HUES64 (cell line): Measurements from ENCODE around the gene SETD1B.

Source experiments
- H3K27ac ChIP-seq: 2 replicates; pipeline ENCODE4 v1.7.0; 2013; ENCODE audit warnings: low read depth, low read length, inconsistent platforms
- H3K27me3 ChIP-seq: 2 replicates; pipeline ENCODE4 v1.6.1; 2013; ENCODE audit warnings: mild to moderate bottlenecking, low read length; ENCODE audit not compliant: insufficient read depth
- H3K36me3 ChIP-seq: 2 replicates; pipeline ENCODE4 v1.6.1; 2013; ENCODE audit warnings: mild to moderate bottlenecking, low read length; ENCODE audit not compliant: insufficient read depth
- H3K4me1 ChIP-seq: 2 replicates; pipeline ENCODE4 v1.6.1; 2013; ENCODE audit warnings: mild to moderate bottlenecking, low read length, moderate library complexity; ENCODE audit not compliant: insufficient read depth
- H3K4me3 ChIP-seq: 2 replicates; pipeline ENCODE4 v1.5.1; 2013; ENCODE audit warnings: mild to moderate bottlenecking, low read length, moderate library complexity
- H3K9ac ChIP-seq: 2 replicates; pipeline ENCODE4 v1.6.1; 2013; ENCODE audit warnings: mild to moderate bottlenecking, low read depth, low read length
- H3K9me3 ChIP-seq: 2 replicates; pipeline ENCODE4 v1.6.1; 2013; ENCODE audit warnings: low read depth, low read length; ENCODE audit not compliant: insufficient read depth
- WGBS: fragments of 150-250, 120-280 bp; methylation state at CpG from one replicate; pipeline ENCODE4 v1.1.7; 2013; ENCODE audit warnings: missing lambda C conversion rate; 5-methylcytosine and 5-hydroxymethylcytosine counted together

The SETD1B gene

DNA sequence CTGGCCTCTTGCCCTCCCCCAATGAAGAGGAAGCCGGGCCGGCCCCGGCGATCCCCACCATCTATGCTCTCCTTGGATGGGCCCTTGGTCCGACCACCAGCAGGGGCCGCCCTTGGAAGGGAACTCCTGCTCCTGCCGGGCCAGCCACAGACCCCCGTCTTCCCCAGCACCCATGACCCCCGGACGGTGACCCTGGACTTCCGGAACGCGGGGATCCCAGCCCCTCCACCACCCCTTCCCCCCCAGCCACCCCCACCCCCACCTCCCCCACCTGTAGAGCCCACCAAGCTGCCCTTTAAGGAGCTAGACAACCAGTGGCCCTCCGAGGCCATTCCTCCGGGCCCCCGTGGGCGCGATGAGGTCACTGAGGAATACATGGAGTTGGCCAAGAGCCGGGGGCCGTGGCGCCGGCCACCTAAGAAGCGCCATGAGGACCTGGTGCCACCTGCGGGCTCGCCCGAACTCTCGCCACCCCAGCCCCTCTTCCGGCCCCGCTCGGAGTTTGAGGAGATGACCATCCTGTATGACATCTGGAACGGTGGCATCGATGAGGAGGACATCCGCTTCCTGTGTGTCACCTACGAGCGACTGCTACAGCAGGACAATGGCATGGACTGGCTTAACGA is 19.4 kb downstream of the SETD1B start:
- WGBS = 91% methylated on average over 31 of the region's 36 CpGs
- no peaks in the 10 kb centered on the region for H3K4me1 ChIP-seq
- H3K27me3 ChIP-seq = no peaks in the 10 kb centered on the region
- H3K9ac ChIP-seq = no peak overlapping the region
- no peak overlapping the region for H3K4me3 ChIP-seq
- H3K9me3 ChIP-seq = no peaks in the 10 kb centered on the region
- no peak overlapping the region for H3K27ac ChIP-seq
- H3K36me3 ChIP-seq = peaks cover 76% of the 10 kb centered on the region

DNA sequence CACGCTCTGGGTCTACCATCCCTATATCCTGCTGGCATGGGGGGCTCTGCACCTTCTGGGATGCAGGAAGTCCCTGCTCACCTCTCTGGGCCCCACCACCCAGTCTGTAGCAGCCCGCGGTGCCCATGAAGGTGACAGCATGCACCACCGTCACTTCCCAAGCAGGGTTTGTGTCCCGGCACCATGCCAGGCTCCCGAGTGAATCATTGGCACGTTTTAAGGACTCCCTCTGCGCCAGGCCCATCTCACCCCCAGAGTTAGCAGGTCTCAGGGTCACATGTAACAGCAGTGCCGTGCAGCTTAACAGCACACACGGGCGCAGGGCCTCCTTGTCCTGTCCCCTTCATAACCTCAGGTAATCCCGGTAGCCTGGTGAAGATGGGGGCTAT is 19.9 kb downstream of the SETD1B start:
- no peak overlapping the region for H3K27ac ChIP-seq
- H3K4me3 ChIP-seq = no peak overlapping the region
- no peaks in the 10 kb centered on the region for H3K27me3 ChIP-seq
- WGBS = 89% methylated on average over 12 of the region's 12 CpGs
- H3K36me3 ChIP-seq = peaks cover 80% of the 10 kb centered on the region
- no peak overlapping the region for H3K9ac ChIP-seq
- no peaks in the 10 kb centered on the region for H3K4me1 ChIP-seq
- H3K9me3 ChIP-seq = no peaks in the 10 kb centered on the region

DNA sequence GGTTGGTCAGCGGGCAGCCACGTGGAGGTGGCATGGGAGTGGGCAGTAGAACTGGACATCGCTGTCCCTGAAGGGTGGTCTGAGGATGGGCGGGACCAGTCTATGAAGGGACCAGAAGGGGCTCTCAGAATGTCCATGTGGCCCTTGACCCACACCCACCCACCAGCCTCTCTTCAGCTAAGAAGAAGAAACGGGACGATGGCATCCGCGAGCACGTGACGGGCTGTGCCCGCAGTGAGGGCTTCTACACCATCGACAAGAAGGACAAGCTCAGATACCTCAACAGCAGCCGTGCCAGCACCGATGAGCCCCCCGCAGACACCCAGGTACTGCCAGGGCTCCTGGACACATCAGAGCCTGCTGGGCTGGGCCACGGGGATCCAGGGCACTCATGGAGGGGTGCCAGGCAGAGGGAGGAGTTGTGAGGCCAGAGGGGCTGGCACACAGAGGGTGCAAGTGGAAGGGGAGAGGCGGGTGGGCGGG is 21.3 kb downstream of the SETD1B start:
- H3K9ac ChIP-seq = no peak overlapping the region
- 96% methylated on average over 18 of the region's 18 CpGs for WGBS
- H3K36me3 ChIP-seq = peaks cover 72% of the 10 kb centered on the region
- H3K4me3 ChIP-seq = no peak overlapping the region
- no peak overlapping the region for H3K27ac ChIP-seq
- no peaks in the 10 kb centered on the region for H3K27me3 ChIP-seq
- H3K4me1 ChIP-seq = no peaks in the 10 kb centered on the region
- H3K9me3 ChIP-seq = no peaks in the 10 kb centered on the region

DNA sequence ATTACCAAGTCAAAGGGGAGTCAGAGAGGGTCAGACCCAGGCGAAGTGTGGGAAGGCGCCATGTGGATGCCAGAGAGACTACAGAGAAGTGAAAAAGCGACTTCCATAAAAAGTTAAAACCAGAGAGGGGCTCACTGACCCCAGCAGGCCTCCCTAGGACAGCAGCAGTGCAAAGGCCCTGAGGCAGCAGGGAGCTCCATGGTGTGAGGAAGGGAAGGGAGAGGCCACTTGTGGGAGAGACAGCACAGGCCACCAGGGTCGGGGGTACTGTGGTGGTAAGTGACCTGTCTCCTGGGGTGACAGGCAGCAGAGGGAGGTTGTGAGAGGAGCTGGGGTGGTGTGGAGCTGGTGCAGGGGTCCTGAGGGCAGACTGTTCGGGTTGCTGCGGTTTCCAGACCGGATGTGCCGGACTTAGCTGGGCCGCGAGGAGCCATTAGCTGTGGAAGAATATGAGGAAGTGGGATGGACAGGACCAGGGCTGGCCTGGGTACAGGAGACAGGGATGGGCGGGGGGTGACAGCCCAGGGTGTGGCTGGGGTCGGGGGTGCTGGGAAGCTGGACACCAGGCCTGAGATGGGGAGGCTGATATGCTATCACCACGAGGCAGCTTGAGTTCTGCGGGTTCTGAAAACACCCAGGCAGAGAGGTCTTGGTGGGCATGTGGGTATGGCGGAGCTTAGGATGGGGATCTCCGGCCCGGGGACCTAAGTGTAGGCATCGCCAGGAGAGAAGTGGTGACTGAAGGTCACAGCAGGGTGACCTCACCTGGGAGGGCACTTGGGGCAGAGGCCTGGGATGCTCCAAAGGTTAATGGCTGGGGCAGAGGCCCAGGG is 22.7 kb downstream of the SETD1B start:
- Histone ChIP-seq H3K27me3 (no peaks in the 10 kb centered on the region), H3K9ac (no peak overlapping the region), H3K4me3 (no peak overlapping the region), H3K27ac (no peak overlapping the region), H3K9me3 (no peaks in the 10 kb centered on the region), H3K36me3 (peaks cover 67% of the 10 kb centered on the region), H3K4me1 (no peaks in the 10 kb centered on the region)
- 91% methylated on average over 18 of the region's 18 CpGs for WGBS

DNA sequence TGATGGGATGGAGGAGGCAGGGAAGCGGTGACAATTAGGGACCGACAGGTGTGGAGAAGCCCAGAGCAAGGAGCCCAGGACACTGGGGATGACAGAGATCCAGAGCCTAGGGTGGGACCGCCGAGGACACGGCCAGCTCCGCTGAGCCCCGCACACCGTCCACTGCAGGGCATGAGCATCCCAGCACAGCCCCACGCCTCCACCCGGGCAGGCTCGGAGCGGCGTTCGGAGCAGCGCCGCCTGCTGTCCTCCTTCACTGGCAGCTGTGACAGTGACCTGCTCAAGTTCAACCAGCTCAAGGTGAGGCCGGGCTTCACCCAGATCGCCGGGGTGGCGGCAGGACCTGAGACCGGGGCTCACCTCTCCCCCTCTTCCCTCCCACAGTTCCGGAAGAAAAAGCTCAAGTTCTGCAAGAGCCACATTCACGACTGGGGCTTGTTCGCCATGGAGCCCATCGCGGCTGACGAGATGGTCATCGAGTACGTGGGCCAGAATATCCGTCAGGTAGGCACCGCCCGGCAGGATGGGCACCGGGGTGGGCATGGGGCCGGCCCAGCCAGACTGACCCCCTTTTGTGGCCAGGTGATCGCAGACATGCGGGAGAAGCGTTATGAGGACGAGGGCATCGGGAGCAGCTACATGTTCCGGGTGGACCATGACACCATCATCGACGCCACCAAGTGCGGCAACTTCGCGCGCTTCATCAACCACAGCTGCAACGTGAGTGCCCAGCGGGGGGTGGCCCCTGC is 23.7 kb downstream of the SETD1B start:
- Histone ChIP-seq H3K36me3 (peaks cover 63% of the 10 kb centered on the region), H3K27me3 (no peaks in the 10 kb centered on the region), H3K9ac (no peak overlapping the region), H3K4me1 (no peaks in the 10 kb centered on the region), H3K27ac (no peak overlapping the region), H3K4me3 (no peak overlapping the region), H3K9me3 (no peaks in the 10 kb centered on the region)
- 96% methylated on average over 48 of the region's 48 CpGs for WGBS

DNA sequence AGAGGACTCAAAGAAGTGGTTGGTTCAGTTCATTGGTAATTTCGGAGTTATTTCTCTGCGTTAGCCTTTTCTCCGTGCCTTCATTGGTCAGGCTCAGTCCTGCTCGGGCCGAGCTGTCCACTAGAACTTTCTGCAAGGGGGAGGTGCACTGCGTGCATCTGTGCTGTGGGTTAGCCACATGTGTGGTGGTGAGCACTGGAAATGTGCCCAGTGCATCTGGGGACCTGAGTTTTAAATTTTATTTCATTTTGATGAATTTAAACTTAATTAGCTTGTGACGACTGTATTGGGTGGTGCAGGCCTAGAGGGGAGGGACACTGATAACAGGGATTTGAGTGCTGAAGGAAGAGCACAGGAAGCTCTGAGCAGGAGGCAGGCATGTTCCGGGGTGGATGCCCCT is 24.5 kb downstream of the SETD1B start:
- no peaks in the 10 kb centered on the region for H3K9me3 ChIP-seq
- H3K36me3 ChIP-seq = peaks cover 60% of the 10 kb centered on the region
- no peaks in the 10 kb centered on the region for H3K27me3 ChIP-seq
- no peak overlapping the region for H3K4me3 ChIP-seq
- H3K4me1 ChIP-seq = no peaks in the 10 kb centered on the region
- H3K27ac ChIP-seq = no peak overlapping the region
- 96% methylated on average over 8 of the region's 8 CpGs for WGBS
- H3K9ac ChIP-seq = no peak overlapping the region

DNA sequence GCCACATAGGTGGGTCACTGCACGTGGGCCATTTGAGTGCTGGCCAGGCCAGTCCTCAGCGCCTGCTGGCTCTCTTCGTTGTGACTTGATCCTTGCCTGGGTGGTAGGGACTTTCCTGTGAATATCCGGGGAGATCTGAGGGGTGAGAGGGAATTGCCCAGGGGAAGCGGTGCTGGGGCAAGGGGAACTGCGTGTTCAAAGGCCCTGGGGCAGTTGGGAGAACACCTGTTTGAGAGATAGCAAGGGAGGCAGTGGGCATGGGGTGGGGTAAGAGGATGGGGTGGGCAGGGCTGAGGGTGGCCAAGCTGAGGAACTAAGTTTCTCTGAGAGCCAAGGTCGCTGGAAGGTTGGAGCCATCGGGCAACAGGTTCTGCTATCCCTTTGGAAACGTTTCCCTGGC is 25.0 kb downstream of the SETD1B start:
- Histone ChIP-seq H3K4me3 (no peak overlapping the region), H3K9ac (no peak overlapping the region), H3K36me3 (peaks cover 55% of the 10 kb centered on the region), H3K27ac (no peak overlapping the region), H3K4me1 (no peaks in the 10 kb centered on the region), H3K27me3 (no peaks in the 10 kb centered on the region), H3K9me3 (no peaks in the 10 kb centered on the region)
- WGBS = 93% methylated on average over 9 of the region's 9 CpGs

DNA sequence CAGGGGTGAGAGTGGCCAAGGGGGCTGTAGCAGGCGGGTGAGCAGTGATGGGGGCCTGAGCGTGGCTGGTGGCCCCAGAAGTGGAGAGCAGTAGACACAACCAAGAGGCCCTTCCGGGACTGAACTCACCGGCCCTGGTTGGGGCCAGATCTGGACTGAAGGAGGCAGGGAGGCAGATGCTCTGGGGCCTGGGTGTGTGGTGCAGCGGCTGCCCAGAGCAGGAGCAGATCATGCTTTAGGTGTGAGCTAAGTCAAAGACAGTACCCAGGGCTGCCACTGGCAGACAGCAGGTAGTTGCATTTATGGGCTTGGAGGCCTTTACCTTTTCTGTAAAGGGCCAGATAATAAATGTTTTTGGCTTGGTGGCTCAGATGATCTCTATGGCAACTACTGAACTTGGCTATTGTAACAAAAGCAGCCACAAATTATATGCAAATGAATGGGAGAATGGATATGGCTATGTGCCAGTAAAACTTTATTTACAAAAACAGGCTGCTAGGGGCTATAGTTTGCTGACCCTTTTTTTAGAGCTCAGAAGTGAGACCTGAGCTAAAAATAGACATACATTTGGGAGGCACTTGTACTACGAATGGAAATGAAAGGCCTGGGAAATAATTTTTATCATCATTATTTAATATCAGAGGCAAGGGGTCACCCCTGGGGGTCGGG is 25.6 kb downstream of the SETD1B start:
- Histone ChIP-seq H3K4me1 (no peaks in the 10 kb centered on the region), H3K9ac (no peak overlapping the region), H3K9me3 (no peaks in the 10 kb centered on the region), H3K27me3 (no peaks in the 10 kb centered on the region), H3K36me3 (peaks cover 50% of the 10 kb centered on the region), H3K4me3 (no peak overlapping the region), H3K27ac (no peak overlapping the region)
- 93% methylated on average over 7 of the region's 7 CpGs for WGBS

DNA sequence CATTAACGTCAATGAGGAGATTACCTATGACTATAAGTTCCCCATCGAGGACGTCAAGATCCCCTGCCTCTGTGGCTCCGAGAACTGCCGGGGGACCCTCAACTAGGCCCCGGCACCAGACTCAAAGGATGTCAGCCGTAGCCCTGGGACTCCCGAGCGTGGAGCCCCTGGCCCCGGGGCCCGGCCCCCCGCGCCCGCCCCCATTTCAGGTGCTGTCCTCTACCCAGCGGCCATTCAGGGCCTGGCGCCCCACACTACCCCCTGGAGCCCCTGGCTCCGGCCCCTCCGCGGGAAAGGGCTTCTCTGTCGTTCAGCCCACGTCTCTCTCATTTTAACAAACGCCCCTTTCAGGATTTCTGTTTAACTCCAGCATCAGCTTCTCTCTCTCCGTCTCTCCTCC is 26.3 kb downstream of the SETD1B start:
- Histone ChIP-seq H3K27me3 (no peaks in the 10 kb centered on the region), H3K4me3 (no peak overlapping the region), H3K27ac (no peak overlapping the region), H3K36me3 (peaks cover 44% of the 10 kb centered on the region), H3K9ac (no peak overlapping the region), H3K9me3 (no peaks in the 10 kb centered on the region), H3K4me1 (no peaks in the 10 kb centered on the region)
- WGBS = 96% methylated on average over 23 of the region's 23 CpGs

DNA sequence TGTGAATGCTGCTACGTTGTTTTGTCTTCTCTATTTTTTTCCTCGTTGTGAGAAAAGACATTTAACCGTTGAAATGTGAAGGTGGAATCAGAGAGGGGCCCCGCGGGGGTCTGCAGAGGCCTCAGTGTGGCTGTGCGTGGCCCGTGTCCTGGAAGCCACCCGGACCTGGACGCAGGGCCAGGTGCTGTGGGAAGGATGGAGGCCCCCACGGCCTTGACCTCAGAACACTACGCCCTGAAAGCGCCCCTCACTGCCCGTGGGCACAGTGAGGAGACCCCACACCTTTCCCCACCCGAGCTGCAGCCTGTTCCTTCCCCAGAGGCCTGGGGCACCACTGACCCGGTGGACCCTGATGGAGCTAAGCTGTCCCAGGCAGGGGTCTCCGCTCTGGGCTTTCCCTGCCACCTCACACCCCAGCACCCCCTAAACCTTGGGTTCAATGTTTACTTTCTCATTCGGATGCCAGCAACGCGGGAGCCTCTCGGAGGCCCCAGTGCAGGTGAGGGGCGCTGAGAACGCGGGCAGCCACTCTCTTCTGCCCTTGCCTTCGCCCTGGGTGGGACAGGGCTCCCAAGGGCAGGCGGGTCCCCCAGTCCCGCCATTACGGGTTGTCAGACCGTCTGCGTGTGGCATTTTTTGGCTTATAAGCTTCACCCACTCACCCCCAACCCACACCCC is 26.9 kb downstream of the SETD1B start:
- WGBS = 96% methylated on average over 29 of the region's 29 CpGs
- Histone ChIP-seq H3K4me1 (no peaks in the 10 kb centered on the region), H3K36me3 (peaks cover 44% of the 10 kb centered on the region), H3K4me3 (no peak overlapping the region), H3K9ac (no peak overlapping the region), H3K9me3 (no peaks in the 10 kb centered on the region), H3K27ac (no peak overlapping the region), H3K27me3 (no peaks in the 10 kb centered on the region)
